Inflammatory macrophage treated with lipopolysaccharide for 1 hour (primary cell): ENCODE results near the gene RBM7.

Experiments used
- DNase-seq, 2 donors: peaks; one replicate each; pipeline ENCODE4 v3.0.0-alpha.2; 2020 to 2022

RBM7 gene

GRCh38 chr11:114449845-114450244 lies 49.4 kb downstream of the RBM7 start:
- no peak for DNase-seq

GRCh38 chr11:114452399-114452798 lies 51.9 kb downstream of the RBM7 start:
- no peak for DNase-seq
